ENCODE data around the gene PLK3. TPM values are rescaled to one million over a fixed set of nuclear protein-coding genes. Genes with fewer than 3 reads are reported as not detected.

PLK3 gene
- 2.2 and 6.6 TPM in 2 replicates for total RNA-seq (ENCODE audit: low replicate concordance)

DNA sequence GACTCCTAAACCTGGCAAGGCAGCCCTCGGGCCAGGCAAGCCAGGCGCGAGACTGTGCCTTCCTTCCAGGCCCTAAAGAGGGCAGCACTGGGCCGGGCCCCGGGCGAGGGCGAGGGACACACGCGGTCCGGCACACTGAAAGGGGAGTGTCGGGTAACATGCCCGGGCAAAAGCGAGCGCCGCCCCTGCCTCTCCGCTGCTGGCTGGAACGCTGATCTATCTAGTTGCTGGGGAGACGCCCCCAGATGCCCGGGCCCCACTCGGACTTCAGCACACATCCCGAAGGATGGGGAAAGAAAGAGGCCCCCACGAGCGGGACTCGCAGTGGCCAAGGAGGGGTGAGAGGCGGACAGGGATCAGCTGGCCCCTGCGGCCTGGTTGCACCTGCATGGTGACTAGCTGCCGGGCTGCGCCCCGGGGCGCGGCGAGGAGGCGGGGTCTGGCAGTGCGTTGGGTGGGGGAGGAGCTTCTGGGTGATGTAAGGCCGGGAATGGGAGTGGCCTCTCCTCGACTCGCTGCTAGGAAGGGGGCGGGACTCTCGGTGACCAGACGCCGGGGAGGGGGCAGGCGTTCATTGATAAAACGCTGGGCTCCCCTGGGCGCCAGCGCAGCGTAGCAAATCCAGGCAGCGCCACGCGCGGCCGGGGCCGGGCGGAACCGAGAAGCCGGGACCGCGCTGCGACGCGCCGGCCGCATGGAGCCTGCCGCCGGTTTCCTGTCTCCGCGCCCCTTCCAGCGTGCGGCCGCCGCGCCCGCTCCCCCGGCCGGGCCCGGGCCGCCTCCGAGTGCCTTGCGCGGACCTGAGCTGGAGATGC lies at the start of gene PLK3:
Gene PLK3, plus strand, starts transcription at position 608 of the 815 bp plus-strand sequence. Its CDS starts 87 bp downstream, at position 695.
- peaks cover 29% of the 10 kb centered on the region for H3K4me1 ChIP-seq
- peaks cover 8% of the 10 kb centered on the region for H3K27me3 Mint-ChIP-seq (ENCODE audit: insufficient read depth, low read depth)
- no peaks in the 10 kb centered on the region for H3K79me2 ChIP-seq (ENCODE audit: low read depth)
- H3F3A ChIP-seq (ENCODE audit: low read depth): peaks cover 30% of the 10 kb centered on the region
- H3K4me3 ChIP-seq: peak within 1 kb of the TSS; percentile 75
- peak within 1 kb of the TSS; percentile 98 for H3K27ac Mint-ChIP-seq
- peak within 1 kb of the TSS; percentile 97 for H3K4me2 ChIP-seq
- no peaks in the 10 kb centered on the region for H3K36me3 ChIP-seq
- H2AFZ ChIP-seq (replicated peaks): peak within 1 kb of the TSS; percentile 83
- H3K4me3 Mint-ChIP-seq: peak within 1 kb of the TSS; percentile 92
- H3K27ac ChIP-seq: peak within 1 kb of the TSS; percentile 82
- TF ChIP-seq EZH2phosphoT487 (IDR thresholded peaks at IDR 0.05) (no peak), EZH2 (IDR thresholded peaks at IDR 0.05) (no peak)
- TF ChIP-seq, protein P1, sequence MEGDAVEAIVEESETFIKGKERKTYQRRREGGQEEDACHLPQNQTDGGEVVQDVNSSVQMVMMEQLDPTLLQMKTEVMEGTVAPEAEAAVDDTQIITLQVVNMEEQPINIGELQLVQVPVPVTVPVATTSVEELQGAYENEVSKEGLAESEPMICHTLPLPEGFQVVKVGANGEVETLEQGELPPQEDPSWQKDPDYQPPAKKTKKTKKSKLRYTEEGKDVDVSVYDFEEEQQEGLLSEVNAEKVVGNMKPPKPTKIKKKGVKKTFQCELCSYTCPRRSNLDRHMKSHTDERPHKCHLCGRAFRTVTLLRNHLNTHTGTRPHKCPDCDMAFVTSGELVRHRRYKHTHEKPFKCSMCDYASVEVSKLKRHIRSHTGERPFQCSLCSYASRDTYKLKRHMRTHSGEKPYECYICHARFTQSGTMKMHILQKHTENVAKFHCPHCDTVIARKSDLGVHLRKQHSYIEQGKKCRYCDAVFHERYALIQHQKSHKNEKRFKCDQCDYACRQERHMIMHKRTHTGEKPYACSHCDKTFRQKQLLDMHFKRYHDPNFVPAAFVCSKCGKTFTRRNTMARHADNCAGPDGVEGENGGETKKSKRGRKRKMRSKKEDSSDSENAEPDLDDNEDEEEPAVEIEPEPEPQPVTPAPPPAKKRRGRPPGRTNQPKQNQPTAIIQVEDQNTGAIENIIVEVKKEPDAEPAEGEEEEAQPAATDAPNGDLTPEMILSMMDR (IDR thresholded peaks at IDR 0.05): peak; percentile 81
- H3K27me3 ChIP-seq: peaks cover 9% of the 10 kb centered on the region
- H3K36me3 Mint-ChIP-seq: peaks cover 3% of the 10 kb centered on the region
- peak; percentile 98 for DNase-seq (ENCODE audit: low spot score)
- peaks cover 14% of the 10 kb centered on the region for H4K20me1 ChIP-seq (ENCODE audit: low read depth)
- H3K9me3 Mint-ChIP-seq: no peaks in the 10 kb centered on the region
- H3K9ac ChIP-seq: no peak within 1 kb of the TSS
- H3K4me1 Mint-ChIP-seq: peaks cover 26% of the 10 kb centered on the region
- no peaks in the 10 kb centered on the region for H3K9me3 ChIP-seq (ENCODE audit: low read depth)

DNA sequence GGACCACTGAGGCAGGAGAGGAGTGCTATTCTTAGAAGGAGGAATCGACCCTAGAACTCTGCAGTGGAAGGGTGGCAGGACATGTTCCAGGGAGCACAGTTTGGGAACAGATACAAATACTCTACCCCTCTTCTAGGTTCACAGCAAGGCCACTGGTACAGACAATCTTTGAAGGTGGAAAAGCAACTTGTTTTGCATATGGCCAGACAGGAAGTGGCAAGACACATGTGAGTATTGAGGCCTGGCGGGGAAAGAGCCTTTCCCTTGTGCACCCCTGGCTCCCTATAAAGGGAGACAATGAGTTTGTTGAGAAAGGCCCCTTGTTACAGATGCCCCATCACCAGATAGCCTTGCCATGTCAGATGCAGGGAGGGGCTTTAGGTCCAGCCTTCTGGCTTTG lies 42.8 kb upstream of the PLK3 start:
- Histone ChIP-seq H3K36me3 (peaks cover 2% of the 10 kb centered on the region), H3K4me1 (no peaks in the 10 kb centered on the region), H3K79me2 (ENCODE audit: low read depth) (no peaks in the 10 kb centered on the region), H4K20me1 (ENCODE audit: low read depth) (no peaks in the 10 kb centered on the region), H3K4me3 (no peak overlapping the region), H3K27me3 (no peaks in the 10 kb centered on the region), H3K9ac (no peak overlapping the region), H3F3A (ENCODE audit: low read depth) (peaks cover 4% of the 10 kb centered on the region), H3K4me2 (no peak overlapping the region), H3K27ac (no peak overlapping the region), H3K9me3 (ENCODE audit: low read depth) (no peaks in the 10 kb centered on the region), H2AFZ (replicated peaks) (no peak overlapping the region)
- no peak for DNase-seq (ENCODE audit: low spot score)
- Mint-ChIP-seq H3K9me3 (no peaks in the 10 kb centered on the region), H3K36me3 (peaks cover 47% of the 10 kb centered on the region), H3K4me3 (no peak overlapping the region), H3K4me1 (no peaks in the 10 kb centered on the region), H3K27ac (no peak overlapping the region), H3K27me3 (ENCODE audit: insufficient read depth, low read depth) (peaks cover 2% of the 10 kb centered on the region)
- TF ChIP-seq, protein P1 (IDR thresholded peaks at IDR 0.05): no peak
- TF ChIP-seq EZH2 (IDR thresholded peaks at IDR 0.05): no peak
- TF ChIP-seq EZH2phosphoT487 (IDR thresholded peaks at IDR 0.05): no peak

DNA sequence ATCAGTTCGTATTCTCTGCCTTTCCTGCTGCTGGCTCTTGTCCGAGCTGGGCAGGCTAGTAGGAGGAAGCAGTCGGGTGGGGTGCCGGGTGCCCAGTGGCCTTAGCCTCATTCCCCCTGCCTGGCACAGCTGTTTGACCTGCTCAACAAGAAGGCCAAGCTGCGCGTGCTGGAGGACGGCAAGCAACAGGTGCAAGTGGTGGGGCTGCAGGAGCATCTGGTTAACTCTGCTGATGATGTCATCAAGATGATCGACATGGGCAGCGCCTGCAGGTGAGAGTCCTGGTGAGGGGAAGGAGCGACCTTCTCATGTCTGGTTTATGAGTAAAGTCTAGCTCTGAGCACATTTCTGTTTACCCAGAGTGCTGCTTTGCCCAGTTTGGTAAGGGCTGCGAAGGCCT lies 41.1 kb upstream of the PLK3 start:
- H3K9ac ChIP-seq: no peak overlapping the region
- H3F3A ChIP-seq (ENCODE audit: low read depth): peaks cover 4% of the 10 kb centered on the region
- Mint-ChIP-seq H3K36me3 (peaks cover 45% of the 10 kb centered on the region), H3K4me1 (no peaks in the 10 kb centered on the region), H3K9me3 (no peaks in the 10 kb centered on the region), H3K27me3 (ENCODE audit: insufficient read depth, low read depth) (peaks cover 2% of the 10 kb centered on the region), H3K27ac (no peak overlapping the region), H3K4me3 (no peak overlapping the region)
- H3K4me1 ChIP-seq: no peaks in the 10 kb centered on the region
- no peaks in the 10 kb centered on the region for H4K20me1 ChIP-seq (ENCODE audit: low read depth)
- no peaks in the 10 kb centered on the region for H3K9me3 ChIP-seq (ENCODE audit: low read depth)
- H3K4me2 ChIP-seq: no peak overlapping the region
- H3K27ac ChIP-seq: no peak overlapping the region
- H3K27me3 ChIP-seq: no peaks in the 10 kb centered on the region
- DNase-seq (ENCODE audit: low spot score): no peak
- H3K4me3 ChIP-seq: no peak overlapping the region
- no peaks in the 10 kb centered on the region for H3K79me2 ChIP-seq (ENCODE audit: low read depth)
- H3K36me3 ChIP-seq: no peaks in the 10 kb centered on the region
- no peak overlapping the region for H2AFZ ChIP-seq (replicated peaks)
- no peak for TF ChIP-seq EZH2 (IDR thresholded peaks at IDR 0.05)
- TF ChIP-seq EZH2phosphoT487 (IDR thresholded peaks at IDR 0.05): no peak
- TF ChIP-seq, protein P1 (IDR thresholded peaks at IDR 0.05): no peak

Measured in neural progenitor cell (in vitro differentiated cells).